ENCODE results near the gene LRCH1. TPM values are rescaled to one million over a fixed set of nuclear protein-coding genes. Genes with fewer than 3 reads are reported as not detected.

Gene LRCH1
- polyA plus RNA-seq, 1 of the 3 experiments (the other 2 are of a cell fraction): 5.5 TPM

GRCh38 chr13:46738055-46738454 lies 185.1 kb downstream of the LRCH1 start:
- DNase-seq: no peak

GRCh38 chr13:46738766-46739165 lies 185.8 kb downstream of the LRCH1 start:
- H3K9me3 ChIP-seq: no peaks in the 10 kb centered on the region
- no peak overlapping the region for H2AFZ ChIP-seq (ENCODE audit: low read depth)
- H3K27ac ChIP-seq (ENCODE audit: low read depth in 2 of 2, low read length in 1 of 2): no peak overlapping the region
- H3K9me2 ChIP-seq: no peaks in the 10 kb centered on the region
- H3K4me2 ChIP-seq: no peak overlapping the region
- DNase-seq: no peak
- ChIA-PET POLR2A (no interaction called here), CTCF (interaction anchor here (0.9 kb wide), 1 partner anchor 17 kb away, joined by 3 read pairs; no protein-coding TSS in a partner anchor)
- H3K9ac ChIP-seq: no peak overlapping the region
- peaks cover 12% of the 10 kb centered on the region for H3F3A ChIP-seq (replicated peaks; ENCODE audit: insufficient read depth)
- 96% methylated on average over 1 of the region's 1 CpG for WGBS (ENCODE audit: low lambda C conversion rate)
- no peaks in the 10 kb centered on the region for H3K79me2 ChIP-seq (ENCODE audit: insufficient read depth)
- no peak overlapping the region for H3K4me3 ChIP-seq (ENCODE audit: low read depth in 2 of 2, low read length in 1 of 2)
- peaks cover 8 to 12% of the 10 kb centered on the region in 2 experiments; a peak in 3 of 4 replicates for H3K4me1 ChIP-seq (ENCODE audit: control insufficient read depth in 1 of 2, insufficient read depth in 2 of 2, low read depth in 1 of 2, low read length in 1 of 2)
- H3K27me3 ChIP-seq (ENCODE audit: insufficient read depth): no peaks in the 10 kb centered on the region
- TF ChIP-seq NRF1 (IDR thresholded peaks at IDR 0.05; ENCODE audit: low read depth, low read length): no peak
- TF ChIP-seq GATA2 (CRISPR knock-in tag; IDR thresholded peaks at IDR 0.05): no peak
- no peak for TF ChIP-seq MAX (IDR thresholded peaks at IDR 0.05; ENCODE audit: low read depth)
- TF ChIP-seq NFIC (IDR thresholded peaks at IDR 0.05; ENCODE audit: borderline replicate concordance): no peak
- no peak for TF ChIP-seq MEF2A (IDR thresholded peaks at IDR 0.05; ENCODE audit: borderline replicate concordance, low read depth)
- TF ChIP-seq SIN3A (IDR thresholded peaks at IDR 0.05; ENCODE audit: borderline replicate concordance, low read depth, low read length): no peak
- TF ChIP-seq EZH2phosphoT487 (IDR thresholded peaks at IDR 0.05; ENCODE audit: borderline replicate concordance, low read depth): no peak
- TF ChIP-seq USF1 (IDR thresholded peaks at IDR 0.05; ENCODE audit: borderline replicate concordance, low read depth): no peak
- no peak for TF ChIP-seq IRF3 (IDR thresholded peaks at IDR 0.05; ENCODE audit: low read depth, low read length)
- TF ChIP-seq MXI1 (IDR thresholded peaks at IDR 0.05; ENCODE audit: low read depth, low read length): no peak
- TF ChIP-seq TEAD4 (IDR thresholded peaks at IDR 0.05; ENCODE audit: borderline replicate concordance, insufficient read depth): no peak
- no peak for TF ChIP-seq ELF1 (IDR thresholded peaks at IDR 0.05)
- no peak for TF ChIP-seq RXRA (IDR thresholded peaks at IDR 0.05; ENCODE audit: borderline replicate concordance, low read depth)
- TF ChIP-seq EP300 (IDR thresholded peaks at IDR 0.05; ENCODE audit: borderline replicate concordance in 1 of 2, low read depth in 1 of 2, low read length in 1 of 2): no peak
- TF ChIP-seq RCOR1 (IDR thresholded peaks at IDR 0.05; ENCODE audit: low read length): no peak
- TF ChIP-seq ZBTB33 (IDR thresholded peaks at IDR 0.05; ENCODE audit: borderline replicate concordance, low read depth): no peak
- no peak for TF ChIP-seq PBX3 (IDR thresholded peaks at IDR 0.05)
- TF ChIP-seq RFX5 (IDR thresholded peaks at IDR 0.05; ENCODE audit: low read length): no peak
- peaks cover 33 to 35% of the 10 kb centered on the region in 2 experiments for H3K36me3 ChIP-seq (replicated peaks in 1 of 2; ENCODE audit: control insufficient read depth in 1 of 2, insufficient read depth in 2 of 2, low read length in 1 of 2)
- no peaks in the 10 kb centered on the region for H4K20me1 ChIP-seq (ENCODE audit: insufficient read depth)

More at GRCh38 chr13:46738055-46738454, 185.1 kb downstream of the LRCH1 start:
- H3K4me1 ChIP-seq (ENCODE audit: control insufficient read depth in 1 of 2, insufficient read depth in 2 of 2, low read depth in 1 of 2, low read length in 1 of 2): peaks cover 6 to 7% of the 10 kb centered on the region in 2 experiments; a peak in 3 of 4 replicates
- no peaks in the 10 kb centered on the region for H3K79me2 ChIP-seq (ENCODE audit: insufficient read depth)
- no peak overlapping the region for H3K27ac ChIP-seq (ENCODE audit: low read depth in 2 of 2, low read length in 1 of 2)
- H3K4me3 ChIP-seq (ENCODE audit: low read depth in 2 of 2, low read length in 1 of 2): no peak overlapping the region
- no peaks in the 10 kb centered on the region for H3K27me3 ChIP-seq (ENCODE audit: insufficient read depth)
- no peaks in the 10 kb centered on the region for H3K9me3 ChIP-seq
- TF ChIP-seq ELF1 (IDR thresholded peaks at IDR 0.05) (no peak), FOSL2 (IDR thresholded peaks at IDR 0.05; ENCODE audit: borderline replicate concordance, low read depth) (no peak), RCOR1 (IDR thresholded peaks at IDR 0.05; ENCODE audit: low read length) (no peak), RAD21 (IDR thresholded peaks at IDR 0.05; ENCODE audit: low read length) (no peak), TAF1 (IDR thresholded peaks at IDR 0.05; ENCODE audit: borderline replicate concordance, low read depth, low read length) (no peak), EZH2phosphoT487 (IDR thresholded peaks at IDR 0.05; ENCODE audit: borderline replicate concordance, low read depth) (no peak)
- 99% methylated on average over 2 of the region's 2 CpGs for WGBS (ENCODE audit: low lambda C conversion rate)
- no peak overlapping the region for H3K4me2 ChIP-seq
- peaks cover 38 to 42% of the 10 kb centered on the region in 2 experiments for H3K36me3 ChIP-seq (replicated peaks in 1 of 2; ENCODE audit: control insufficient read depth in 1 of 2, insufficient read depth in 2 of 2, low read length in 1 of 2)
- H2AFZ ChIP-seq (ENCODE audit: low read depth): no peak overlapping the region
- peaks cover 8% of the 10 kb centered on the region for H3F3A ChIP-seq (replicated peaks; ENCODE audit: insufficient read depth)
- ChIA-PET CTCF (interaction anchor here (0.9 kb wide), 1 partner anchor 16 kb away, joined by 3 read pairs; no protein-coding TSS in a partner anchor), POLR2A (no interaction called here)
- no peaks in the 10 kb centered on the region for H3K9me2 ChIP-seq
- H3K9ac ChIP-seq: no peak overlapping the region
- no peaks in the 10 kb centered on the region for H4K20me1 ChIP-seq (ENCODE audit: insufficient read depth)

All from SK-N-SH (cell line).